Activated B cell treated with CpG ODN at 0.5 μM for 24 hours (primary cell): ENCODE data around the gene MAML3. TPM values are rescaled to one million over a fixed set of nuclear protein-coding genes. Genes with fewer than 3 reads are reported as not detected.

Experiments used
- ATAC-seq: fragments of 200-7000 bp; cut with Tn5 transposase; one replicate; pipeline ENCODE4 v1.10.0; 2021; ENCODE audit warnings: low read depth, mild to moderate bottlenecking, moderate library complexity
- CTCF ChIA-PET: fragments of 350-600 bp; sonication (Branson Sonifier 250); formaldehyde crosslinking; loops from one replicate; lab custom pipeline; 2021; ENCODE audit warnings: antibody characterized with exemption; lab: Charles Lee
- POLR2A ChIA-PET: fragments of 350-600 bp; sonication (Branson Sonifier 250); formaldehyde crosslinking; loops from one replicate; lab custom pipeline; 2021; ENCODE audit warnings: antibody characterized with exemption; lab: Charles Lee
- DNase-seq: peaks from one replicate; pipeline ENCODE4 v3.0.0; 2022
- H3K27ac Mint-ChIP-seq: one replicate; pipeline ENCODE4 v1.8.0; 2020; ENCODE audit warnings: mixed read lengths
- H3K27me3 Mint-ChIP-seq: one replicate; pipeline ENCODE4 v1.8.0; 2021; ENCODE audit warnings: mixed read lengths
- H3K36me3 Mint-ChIP-seq: one replicate; pipeline ENCODE4 v1.8.0; 2021; ENCODE audit warnings: low read depth, mixed read lengths
- H3K4me1 Mint-ChIP-seq: one replicate; pipeline ENCODE4 v1.8.0; 2021; ENCODE audit warnings: mixed read lengths
- H3K4me3 Mint-ChIP-seq: one replicate; pipeline ENCODE4 v1.8.0; 2020; ENCODE audit warnings: mild to moderate bottlenecking, mixed read lengths
- H3K9me3 Mint-ChIP-seq: one replicate; pipeline ENCODE4 v1.8.0; 2020; ENCODE audit warnings: mixed read lengths
- intact Hi-C: fragments of 100-400 bp; cut with micrococcal nuclease; formaldehyde crosslinking; loops from one replicate; pipeline ENCODE4 v1.15.1; 2024
- total RNA-seq: library from RNA; stranded (reverse); gene quantifications from 2 replicates; pipeline ENCODE4 v1.2.3, GENCODE V29; 2022
- TF ChIP-seq, protein P1 (sequence below): fragments of 200-600 bp; IDR thresholded peaks from one replicate; pipeline ENCODE4 v1.8.0; 2022; ENCODE audit warnings: antibody characterized with exemption, mild to moderate bottlenecking

MAML3 gene
- total RNA-seq, 1 donor from 2014 or later: 2.6 TPM

DNA sequence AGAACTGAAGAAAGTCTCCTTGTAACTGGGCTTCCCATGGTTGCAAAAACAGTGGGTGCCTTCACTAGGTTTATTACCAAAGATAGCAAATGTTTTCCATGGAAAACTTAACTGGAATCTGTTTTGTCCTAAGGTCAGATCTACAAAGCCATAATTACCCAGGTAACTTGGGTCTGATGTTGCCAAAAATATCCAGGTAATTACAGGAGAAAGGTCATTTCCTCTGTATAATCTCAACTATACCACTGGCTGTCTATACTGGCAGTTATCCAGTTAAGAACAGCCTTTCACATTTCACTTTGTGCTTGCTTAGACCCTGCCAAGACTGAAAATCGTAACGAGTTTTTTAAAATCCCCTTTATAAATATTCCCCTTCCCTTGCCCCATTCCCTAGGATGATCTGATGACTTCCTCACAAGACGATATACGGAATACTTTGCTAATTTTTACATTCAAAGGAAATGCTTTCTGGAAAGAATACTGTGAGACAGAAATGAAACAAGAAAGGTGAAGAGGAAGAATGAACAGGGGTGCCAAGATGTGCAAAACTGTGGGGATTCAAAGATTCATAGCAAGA lies 105.5 kb downstream of the MAML3 start:
- POLR2A ChIA-PET: interaction anchor here (1.1 kb wide), 1 partner anchor 108 kb away, joined by 3 read pairs; no protein-coding TSS in a partner anchor
- H3K36me3 Mint-ChIP-seq: no peaks in the 10 kb centered on the region
- DNase-seq: no peak
- H3K27me3 Mint-ChIP-seq: peaks cover 14% of the 10 kb centered on the region
- intact Hi-C loops: loop anchor here (2.0 kb wide), 2 partner anchors 36 to 46 kb away; no protein-coding TSS in a partner anchor
- peak overlapping the region; percentile 74 for H3K4me3 Mint-ChIP-seq
- CTCF ChIA-PET: interaction anchor here (0.8 to 2.0 kb wide), 4 partner anchors 10 to 314 kb away, joined by 3 to 14 read pairs (median 6); no protein-coding TSS in a partner anchor
- H3K9me3 Mint-ChIP-seq: no peaks in the 10 kb centered on the region
- TF ChIP-seq, protein P1, sequence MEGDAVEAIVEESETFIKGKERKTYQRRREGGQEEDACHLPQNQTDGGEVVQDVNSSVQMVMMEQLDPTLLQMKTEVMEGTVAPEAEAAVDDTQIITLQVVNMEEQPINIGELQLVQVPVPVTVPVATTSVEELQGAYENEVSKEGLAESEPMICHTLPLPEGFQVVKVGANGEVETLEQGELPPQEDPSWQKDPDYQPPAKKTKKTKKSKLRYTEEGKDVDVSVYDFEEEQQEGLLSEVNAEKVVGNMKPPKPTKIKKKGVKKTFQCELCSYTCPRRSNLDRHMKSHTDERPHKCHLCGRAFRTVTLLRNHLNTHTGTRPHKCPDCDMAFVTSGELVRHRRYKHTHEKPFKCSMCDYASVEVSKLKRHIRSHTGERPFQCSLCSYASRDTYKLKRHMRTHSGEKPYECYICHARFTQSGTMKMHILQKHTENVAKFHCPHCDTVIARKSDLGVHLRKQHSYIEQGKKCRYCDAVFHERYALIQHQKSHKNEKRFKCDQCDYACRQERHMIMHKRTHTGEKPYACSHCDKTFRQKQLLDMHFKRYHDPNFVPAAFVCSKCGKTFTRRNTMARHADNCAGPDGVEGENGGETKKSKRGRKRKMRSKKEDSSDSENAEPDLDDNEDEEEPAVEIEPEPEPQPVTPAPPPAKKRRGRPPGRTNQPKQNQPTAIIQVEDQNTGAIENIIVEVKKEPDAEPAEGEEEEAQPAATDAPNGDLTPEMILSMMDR: no peak
- H3K27ac Mint-ChIP-seq: peak overlapping the region; percentile 33
- peaks cover 25% of the 10 kb centered on the region for H3K4me1 Mint-ChIP-seq
- ATAC-seq: no peak

DNA sequence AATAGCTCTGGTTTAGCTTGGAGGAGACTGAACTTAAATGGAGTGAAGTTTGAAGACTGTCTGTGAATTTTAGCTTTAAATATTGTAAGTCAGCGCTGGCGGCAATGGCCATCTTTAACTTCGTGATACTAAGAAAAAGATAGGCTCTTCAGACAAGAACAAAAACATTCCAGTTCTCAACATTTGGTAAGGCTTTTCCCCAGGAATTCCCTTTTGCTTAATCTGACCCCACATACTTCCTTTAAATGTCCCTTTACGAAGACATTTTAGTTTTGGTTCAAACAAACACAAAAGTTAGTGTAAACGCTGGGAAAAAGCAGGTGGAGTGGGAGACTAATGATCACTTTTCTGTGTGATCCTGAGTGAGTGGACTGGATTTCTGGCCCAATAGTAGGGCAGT lies 106.2 kb downstream of the MAML3 start:
- Mint-ChIP-seq H3K4me3 (no peak overlapping the region), H3K4me1 (peaks cover 18% of the 10 kb centered on the region), H3K36me3 (no peaks in the 10 kb centered on the region), H3K27me3 (peaks cover 14% of the 10 kb centered on the region), H3K9me3 (no peaks in the 10 kb centered on the region), H3K27ac (no peak overlapping the region)
- no peak for DNase-seq
- ChIA-PET CTCF (no interaction called here), POLR2A (no interaction called here)
- TF ChIP-seq, protein P1: no peak
- intact Hi-C loops: loop anchor here (2.0 kb wide), 2 partner anchors 35 to 47 kb away; no protein-coding TSS in a partner anchor
- ATAC-seq: no peak

DNA sequence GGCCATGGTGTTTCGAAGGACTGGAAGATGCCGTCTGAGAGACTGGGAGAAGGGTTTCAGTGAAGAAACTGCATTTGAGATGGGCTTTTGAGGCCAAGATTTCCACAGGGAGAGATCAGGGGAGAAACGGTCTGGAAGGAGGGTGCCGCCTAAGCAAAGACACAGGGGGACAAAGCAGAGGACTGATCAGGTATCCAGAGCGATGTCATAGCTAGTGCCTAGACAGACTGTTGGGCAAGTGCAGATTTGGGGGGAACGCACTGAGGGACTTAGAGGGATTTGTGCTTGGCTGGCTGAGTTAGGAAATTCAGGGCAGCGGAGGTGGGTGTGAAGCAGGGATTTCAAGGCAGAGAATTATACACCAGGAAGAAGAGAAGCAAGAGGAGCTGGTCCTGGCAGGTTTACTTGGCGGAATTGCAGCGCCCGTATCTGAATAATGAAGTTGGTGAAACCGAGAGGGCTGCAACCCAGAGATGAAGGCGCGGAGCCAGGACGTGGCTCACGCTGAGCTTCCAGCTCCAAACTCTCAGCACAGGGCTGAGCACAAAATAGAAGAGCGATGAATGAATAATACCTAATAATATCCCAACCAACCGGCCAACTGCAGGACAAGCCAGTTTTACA lies 106.9 kb downstream of the MAML3 start:
- DNase-seq (no peak), ATAC-seq (no peak)
- Mint-ChIP-seq H3K27me3 (peaks cover 14% of the 10 kb centered on the region), H3K4me3 (no peak overlapping the region), H3K27ac (no peak overlapping the region), H3K4me1 (peaks cover 16% of the 10 kb centered on the region), H3K9me3 (no peaks in the 10 kb centered on the region), H3K36me3 (no peaks in the 10 kb centered on the region)
- CTCF ChIA-PET: no interaction called here
- intact Hi-C loops: no loop called here
- TF ChIP-seq, protein P1: no peak
- POLR2A ChIA-PET: interaction anchor here (0.6 kb wide), 1 partner anchor 8 kb away, joined by 6 read pairs; no protein-coding TSS in a partner anchor

DNA sequence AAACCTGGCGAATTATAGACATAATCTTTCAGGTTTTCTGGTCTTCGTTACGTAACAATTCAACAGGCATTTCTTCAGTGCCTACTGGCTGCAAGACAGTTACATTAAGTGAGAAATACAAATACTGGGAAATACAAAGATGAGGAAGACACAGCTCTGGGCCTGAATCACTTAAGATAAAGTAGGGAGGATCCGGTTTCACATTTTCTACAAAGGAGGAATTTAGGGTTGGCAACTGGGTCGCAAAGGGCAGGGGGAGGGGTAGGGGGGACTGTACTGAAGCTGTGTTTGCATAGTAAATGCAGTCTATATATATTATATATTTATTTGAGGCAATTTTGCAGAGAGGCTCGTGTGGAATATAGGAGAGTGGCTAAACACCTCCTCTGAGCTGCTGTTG lies 107.4 kb downstream of the MAML3 start:
- TF ChIP-seq, protein P1: no peak
- intact Hi-C loops: no loop called here
- ATAC-seq (no peak), DNase-seq (no peak)
- Mint-ChIP-seq H3K4me3 (no peak overlapping the region), H3K27me3 (peaks cover 9% of the 10 kb centered on the region), H3K27ac (no peak overlapping the region), H3K9me3 (no peaks in the 10 kb centered on the region), H3K4me1 (peaks cover 14% of the 10 kb centered on the region), H3K36me3 (no peaks in the 10 kb centered on the region)
- CTCF ChIA-PET: no interaction called here
- POLR2A ChIA-PET: interaction anchor here (0.6 kb wide), 1 partner anchor 9 kb away, joined by 6 read pairs; no protein-coding TSS in a partner anchor

DNA sequence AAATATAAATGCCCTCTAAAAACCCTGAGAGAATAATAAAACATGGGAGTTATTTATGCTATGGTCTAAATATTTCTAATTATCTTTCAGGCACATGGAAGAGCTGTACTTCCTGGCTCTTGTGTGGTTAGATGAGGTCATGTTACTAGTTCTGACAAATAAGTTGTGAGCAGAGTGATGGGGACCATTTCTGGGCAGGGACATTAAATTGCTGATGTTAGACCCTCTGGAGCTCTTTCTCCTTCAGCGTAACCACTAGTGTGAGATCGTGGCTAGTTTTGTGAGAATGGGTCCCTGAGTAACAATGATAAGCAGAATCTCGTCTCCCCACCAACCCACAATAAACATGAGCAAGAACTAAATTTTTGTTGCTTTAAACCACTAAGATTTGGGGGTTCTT lies 108.0 kb downstream of the MAML3 start:
- peaks cover 8% of the 10 kb centered on the region for H3K27me3 Mint-ChIP-seq
- H3K4me3 Mint-ChIP-seq: no peak overlapping the region
- TF ChIP-seq, protein P1: no peak
- no peaks in the 10 kb centered on the region for H3K9me3 Mint-ChIP-seq
- ATAC-seq (no peak), DNase-seq (no peak)
- POLR2A ChIA-PET: no interaction called here
- H3K4me1 Mint-ChIP-seq: peaks cover 14% of the 10 kb centered on the region
- intact Hi-C loops: no loop called here
- no peaks in the 10 kb centered on the region for H3K36me3 Mint-ChIP-seq
- CTCF ChIA-PET: no interaction called here
- H3K27ac Mint-ChIP-seq: no peak overlapping the region
